ENCODE data around the gene RTP2.

DNA sequence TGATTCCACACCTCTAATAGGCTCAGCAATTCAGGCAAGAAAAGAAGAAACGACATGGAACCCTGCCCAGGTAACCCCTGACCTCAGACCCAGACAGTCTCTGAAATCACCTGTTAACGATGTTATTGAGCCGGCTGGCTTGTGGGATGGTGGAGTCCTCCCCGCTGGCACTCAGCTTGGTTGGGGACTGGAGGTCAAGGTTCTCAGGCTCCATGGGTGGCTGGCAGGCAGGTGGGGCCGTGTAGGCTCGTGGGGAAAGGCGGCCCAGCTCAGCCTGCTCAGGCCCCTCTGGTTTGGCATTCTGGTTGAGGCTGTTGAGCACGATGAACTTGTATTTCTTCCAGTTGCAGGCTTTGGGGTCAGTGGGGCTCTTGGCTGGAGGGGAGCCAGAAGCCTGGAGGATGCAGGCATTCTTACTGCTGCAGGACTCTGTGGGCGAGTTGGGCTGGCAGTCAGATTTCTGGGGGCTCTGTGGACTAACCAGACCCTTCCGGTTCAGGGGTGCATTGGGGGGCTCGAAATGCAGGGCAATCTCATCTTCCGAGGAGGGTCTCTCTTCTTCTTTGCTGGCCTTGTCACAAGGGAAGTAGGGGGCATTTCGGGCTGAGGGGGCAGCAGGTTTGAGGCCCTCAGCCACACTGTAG is 26.7 kb upstream of the RTP2 start:
- TF ChIP-seq CTCF (IDR thresholded peaks at IDR 0.05) (no peak), POLR2AphosphoS5 (IDR thresholded peaks at IDR 0.05; ENCODE audit: low read depth, low read length) (no peak), TCF7L2 (IDR thresholded peaks at IDR 0.05; ENCODE audit: low read depth, low read length) (no peak), SIN3A (IDR thresholded peaks at IDR 0.05; ENCODE audit: borderline replicate concordance, insufficient read depth, low read depth, low read length) (no peak)
- TF ChIP-seq, protein P1, sequence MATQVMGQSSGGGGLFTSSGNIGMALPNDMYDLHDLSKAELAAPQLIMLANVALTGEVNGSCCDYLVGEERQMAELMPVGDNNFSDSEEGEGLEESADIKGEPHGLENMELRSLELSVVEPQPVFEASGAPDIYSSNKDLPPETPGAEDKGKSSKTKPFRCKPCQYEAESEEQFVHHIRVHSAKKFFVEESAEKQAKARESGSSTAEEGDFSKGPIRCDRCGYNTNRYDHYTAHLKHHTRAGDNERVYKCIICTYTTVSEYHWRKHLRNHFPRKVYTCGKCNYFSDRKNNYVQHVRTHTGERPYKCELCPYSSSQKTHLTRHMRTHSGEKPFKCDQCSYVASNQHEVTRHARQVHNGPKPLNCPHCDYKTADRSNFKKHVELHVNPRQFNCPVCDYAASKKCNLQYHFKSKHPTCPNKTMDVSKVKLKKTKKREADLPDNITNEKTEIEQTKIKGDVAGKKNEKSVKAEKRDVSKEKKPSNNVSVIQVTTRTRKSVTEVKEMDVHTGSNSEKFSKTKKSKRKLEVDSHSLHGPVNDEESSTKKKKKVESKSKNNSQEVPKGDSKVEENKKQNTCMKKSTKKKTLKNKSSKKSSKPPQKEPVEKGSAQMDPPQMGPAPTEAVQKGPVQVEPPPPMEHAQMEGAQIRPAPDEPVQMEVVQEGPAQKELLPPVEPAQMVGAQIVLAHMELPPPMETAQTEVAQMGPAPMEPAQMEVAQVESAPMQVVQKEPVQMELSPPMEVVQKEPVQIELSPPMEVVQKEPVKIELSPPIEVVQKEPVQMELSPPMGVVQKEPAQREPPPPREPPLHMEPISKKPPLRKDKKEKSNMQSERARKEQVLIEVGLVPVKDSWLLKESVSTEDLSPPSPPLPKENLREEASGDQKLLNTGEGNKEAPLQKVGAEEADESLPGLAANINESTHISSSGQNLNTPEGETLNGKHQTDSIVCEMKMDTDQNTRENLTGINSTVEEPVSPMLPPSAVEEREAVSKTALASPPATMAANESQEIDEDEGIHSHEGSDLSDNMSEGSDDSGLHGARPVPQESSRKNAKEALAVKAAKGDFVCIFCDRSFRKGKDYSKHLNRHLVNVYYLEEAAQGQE (IDR thresholded peaks at IDR 0.05; ENCODE audit: insufficient read depth in 1 of 2, low read depth in 2 of 2, low read length in 1 of 2), result no peak
